Effector CD4-positive, alpha-beta T cell (primary cell): ENCODE data around the gene PLCXD1.
"Not testable (repeated sequence)": the region's sequence is repeated elsewhere in the genome, so short reads cannot be mapped to it uniquely, and the experiment has no call there.

Experiments
- DNase-seq: peaks from one replicate; pipeline ENCODE4 v3.0.0-alpha.2; 2020
- total RNA-seq: gene quantifications from one replicate; lab custom pipeline; 2026; lab: John Stamatoyannopoulos, UW

Gene PLCXD1, protein sequence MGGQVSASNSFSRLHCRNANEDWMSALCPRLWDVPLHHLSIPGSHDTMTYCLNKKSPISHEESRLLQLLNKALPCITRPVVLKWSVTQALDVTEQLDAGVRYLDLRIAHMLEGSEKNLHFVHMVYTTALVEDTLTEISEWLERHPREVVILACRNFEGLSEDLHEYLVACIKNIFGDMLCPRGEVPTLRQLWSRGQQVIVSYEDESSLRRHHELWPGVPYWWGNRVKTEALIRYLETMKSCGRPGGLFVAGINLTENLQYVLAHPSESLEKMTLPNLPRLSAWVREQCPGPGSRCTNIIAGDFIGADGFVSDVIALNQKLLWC
- 28.1 reads per million, percentile 55 among the genes with 10 or more reads in this experiment for total RNA-seq

DNA sequence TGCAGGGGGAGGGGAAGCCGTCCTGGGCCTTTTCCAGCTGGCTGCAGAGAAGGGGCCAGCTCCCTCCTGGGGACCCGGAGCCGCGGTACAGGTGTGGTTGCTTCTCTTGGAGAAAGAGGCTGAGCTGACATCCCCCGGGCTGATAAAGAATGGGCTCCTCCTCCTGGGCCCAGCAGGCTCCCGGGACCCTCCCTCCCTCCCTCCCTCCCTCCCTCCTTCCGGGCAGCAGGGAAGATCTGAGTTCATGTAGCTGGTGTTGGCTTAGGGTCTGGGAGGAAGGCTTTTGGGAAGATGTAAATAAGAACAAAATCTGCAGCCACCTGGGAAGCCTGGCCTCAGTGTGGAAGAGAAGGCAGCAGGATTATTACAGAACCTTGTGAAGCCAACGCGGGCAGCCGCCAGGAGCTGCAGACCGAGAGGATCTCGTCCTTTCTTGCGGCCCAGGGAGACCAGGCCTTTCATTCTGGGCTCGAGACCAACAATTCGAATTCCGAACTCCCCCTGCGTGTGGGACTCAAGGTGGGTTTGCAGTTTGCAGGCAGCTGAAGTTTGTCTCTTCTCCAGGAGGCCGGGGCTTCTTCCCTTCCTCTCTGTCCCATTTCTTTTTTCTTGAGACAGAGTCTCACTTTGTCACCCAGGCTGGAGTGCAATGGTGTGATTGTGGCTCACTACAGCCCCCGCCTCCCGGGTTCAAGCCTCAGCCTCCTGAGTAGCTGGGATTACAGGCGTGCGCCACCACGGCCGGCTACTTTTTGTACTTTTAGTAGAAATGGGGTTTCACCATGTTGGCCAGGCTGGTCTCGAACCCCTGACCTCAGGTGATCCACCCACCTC is at the start of gene PLCXD1:
PLCXD1 (plus strand) TSS at position 216 of the 834 bp plus-strand sequence. CDS start 2,807 bp downstream, outside the sequence.
- DNase-seq = no peak

- DNase-seq = not testable (repeated sequence)
Measured at GRCh38 chrX:231637-232277, 49.4 kb upstream of the PLCXD1 start.

GRCh38 chrX:232278-232655 is 48.9 kb upstream of the PLCXD1 start:
- DNase-seq = not testable (repeated sequence)

- not testable (repeated sequence) for DNase-seq
Measured at GRCh38 chrX:236201-236600, 45.0 kb upstream of the PLCXD1 start.

GRCh38 chrX:250965-251364 is 30.2 kb upstream of the PLCXD1 start:
- no peak for DNase-seq

- DNase-seq = not testable (repeated sequence)
Measured at GRCh38 chrX:251396-252243, 29.6 kb upstream of the PLCXD1 start.

DNA sequence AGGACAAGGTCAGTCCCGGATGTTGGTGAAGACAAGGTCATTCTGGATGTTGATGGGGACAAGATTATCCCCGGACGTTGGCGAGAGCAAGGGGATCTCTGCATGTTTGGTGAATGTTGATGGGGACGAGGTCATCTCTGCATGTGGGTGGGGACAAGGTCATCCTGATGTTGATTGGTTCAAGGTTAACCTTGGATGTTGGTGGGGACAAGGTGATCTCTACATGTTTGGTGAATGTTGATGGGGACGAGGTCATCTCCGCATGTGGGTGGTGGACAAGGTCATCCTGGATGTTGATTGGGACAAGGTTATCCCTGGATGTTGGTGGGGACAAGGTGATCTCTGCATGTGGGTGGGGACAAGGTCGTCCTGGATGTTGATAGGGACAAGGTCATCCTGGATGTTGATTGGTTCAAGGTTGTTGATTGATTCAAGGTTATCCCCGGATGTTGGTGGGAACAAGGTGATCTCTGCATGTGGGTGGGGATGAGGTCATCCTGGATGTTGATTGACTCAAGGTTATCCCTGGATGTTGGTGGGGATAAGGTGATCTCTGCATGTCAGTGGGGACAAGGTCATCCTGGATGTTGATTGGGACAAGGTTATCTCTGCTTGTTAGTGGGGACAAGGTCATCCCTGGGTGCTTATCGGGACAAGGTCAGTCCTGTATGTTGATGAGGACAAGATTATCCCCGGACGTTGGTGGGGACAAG is 28.8 kb upstream of the PLCXD1 start:
- no peak for DNase-seq

DNA sequence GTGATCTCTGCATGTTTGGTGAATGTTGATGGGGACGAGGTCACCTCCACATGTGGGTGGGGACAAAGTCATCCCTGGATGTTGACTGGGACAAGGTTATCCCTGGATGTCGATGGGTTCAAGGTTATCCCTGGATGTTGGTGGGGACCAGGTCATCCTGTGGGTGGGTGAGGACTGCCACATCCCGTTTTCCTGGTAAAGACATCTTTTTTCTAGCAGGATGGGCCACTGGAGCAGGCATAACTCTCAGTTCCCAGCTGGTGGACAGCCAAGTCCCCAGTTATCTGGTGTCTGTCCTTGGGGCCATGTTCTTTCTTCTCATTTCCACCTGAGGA is 28.3 kb upstream of the PLCXD1 start:
- DNase-seq = no peak

GRCh38 chrX:253451-254297 is 27.5 kb upstream of the PLCXD1 start:
- no peak for DNase-seq

- DNase-seq = no peak
Measured at GRCh38 chrX:254630-255215, 26.5 kb upstream of the PLCXD1 start.

DNA sequence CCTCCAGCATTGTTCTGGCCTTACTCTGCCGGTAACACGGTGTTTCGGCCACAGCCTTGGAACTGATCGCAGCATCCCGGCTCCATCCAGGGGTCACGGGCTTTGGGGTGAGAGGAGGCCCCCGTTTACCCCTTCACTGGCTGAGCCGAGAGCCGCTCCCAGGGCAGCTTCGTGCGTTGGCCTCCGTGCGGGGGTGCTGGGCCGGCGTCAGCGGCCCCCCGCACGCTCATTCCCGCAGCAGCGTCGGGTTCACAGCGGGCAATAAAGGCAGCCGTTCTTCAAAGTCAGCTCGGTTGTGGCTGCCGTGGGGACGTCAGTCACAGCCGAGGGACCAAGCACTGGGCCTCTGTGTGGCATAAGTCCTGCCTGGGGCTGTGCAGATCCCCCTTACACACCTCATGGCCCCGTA is 25.3 kb upstream of the PLCXD1 start:
- no peak for DNase-seq

DNA sequence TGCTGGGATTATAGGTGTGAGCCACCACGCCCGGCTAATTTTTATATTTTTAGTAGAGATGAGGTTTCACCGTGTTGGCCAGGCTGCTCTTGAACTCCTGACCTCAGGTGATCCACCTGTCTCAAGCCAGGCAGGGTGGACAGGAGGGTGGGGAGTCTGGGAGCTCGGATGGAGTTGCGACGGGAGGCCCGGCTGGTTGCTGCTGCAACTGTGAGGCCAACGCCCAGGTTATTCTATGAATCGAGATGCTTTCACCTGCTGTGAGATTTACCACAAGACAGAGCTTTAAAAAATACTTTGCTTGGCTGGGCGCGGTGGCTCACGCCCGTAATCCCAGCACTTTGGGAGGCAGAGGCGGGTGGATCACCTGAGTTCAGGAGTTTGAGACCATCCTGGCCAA is 24.1 kb upstream of the PLCXD1 start:
- DNase-seq = not testable (repeated sequence)

- DNase-seq = no peak
Measured at GRCh38 chrX:257681-258289, 23.4 kb upstream of the PLCXD1 start.

DNA sequence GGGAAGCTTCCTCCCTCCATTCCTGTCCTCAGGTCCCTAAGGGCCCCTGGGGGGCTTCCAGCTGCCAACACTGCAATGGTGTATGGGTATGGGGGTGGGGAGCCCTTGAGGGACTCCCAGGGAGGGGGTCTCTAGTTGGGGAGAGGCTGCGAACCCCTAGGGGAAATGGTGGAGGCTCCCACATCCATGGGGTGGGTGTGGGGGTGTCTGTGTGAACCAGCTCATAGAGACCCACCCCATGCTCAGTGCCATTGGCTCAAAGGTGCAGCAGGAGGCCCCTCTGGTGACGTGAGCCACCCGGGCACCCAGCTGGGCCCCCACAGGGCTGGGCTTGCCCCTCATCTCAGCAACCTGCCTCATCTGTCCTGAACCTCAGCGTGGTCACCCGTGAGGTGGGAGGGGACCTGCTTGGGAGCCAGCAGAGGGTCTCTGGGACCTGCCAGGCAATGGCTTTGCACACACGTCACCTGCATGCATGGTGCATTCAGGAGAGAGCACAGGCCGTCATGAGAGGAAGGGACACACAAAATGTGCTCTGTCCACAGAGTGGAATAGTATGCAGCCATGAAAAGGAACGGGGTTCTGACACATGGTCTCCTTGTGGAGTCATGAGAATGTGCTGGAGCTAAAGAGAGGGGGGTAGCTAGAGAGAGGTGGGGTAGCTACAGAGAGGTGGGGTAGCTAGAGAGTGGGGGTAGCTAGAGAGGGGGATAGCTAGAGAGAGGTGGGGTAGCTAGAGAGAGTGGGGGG is 22.7 kb upstream of the PLCXD1 start:
- DNase-seq = no peak

DNA sequence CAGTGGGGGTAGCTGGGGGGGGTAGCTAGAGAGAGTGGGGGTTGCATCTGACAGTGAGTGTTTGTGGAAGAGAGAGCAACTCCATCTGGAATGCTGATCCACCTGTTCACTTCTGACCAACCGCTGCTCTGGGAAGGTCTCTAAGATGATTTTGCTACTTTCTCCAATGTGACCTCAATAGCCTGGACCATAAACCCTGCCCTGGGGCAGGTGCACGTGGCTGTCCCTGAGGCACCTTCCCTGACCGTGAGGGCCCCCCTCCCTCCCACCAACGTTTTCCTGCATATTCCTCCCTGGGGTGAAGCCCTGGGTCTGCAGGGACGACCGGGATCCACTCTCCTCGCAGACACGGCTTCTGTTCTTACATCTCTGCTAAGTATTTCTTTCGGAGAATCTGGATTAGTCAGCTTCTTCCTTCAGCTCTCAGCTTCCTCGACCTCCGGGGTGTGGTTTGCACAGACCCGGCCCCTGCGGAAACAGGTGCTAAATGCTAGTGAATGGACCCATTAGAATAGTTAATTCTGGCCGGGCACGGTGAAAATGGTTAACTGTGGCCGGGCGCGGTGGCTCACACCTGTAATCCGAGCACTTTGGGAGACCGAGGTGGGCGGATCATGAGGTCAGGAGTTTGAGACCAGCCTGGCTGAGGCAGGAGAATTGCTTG is 21.4 kb upstream of the PLCXD1 start:
- DNase-seq = no peak

DNA sequence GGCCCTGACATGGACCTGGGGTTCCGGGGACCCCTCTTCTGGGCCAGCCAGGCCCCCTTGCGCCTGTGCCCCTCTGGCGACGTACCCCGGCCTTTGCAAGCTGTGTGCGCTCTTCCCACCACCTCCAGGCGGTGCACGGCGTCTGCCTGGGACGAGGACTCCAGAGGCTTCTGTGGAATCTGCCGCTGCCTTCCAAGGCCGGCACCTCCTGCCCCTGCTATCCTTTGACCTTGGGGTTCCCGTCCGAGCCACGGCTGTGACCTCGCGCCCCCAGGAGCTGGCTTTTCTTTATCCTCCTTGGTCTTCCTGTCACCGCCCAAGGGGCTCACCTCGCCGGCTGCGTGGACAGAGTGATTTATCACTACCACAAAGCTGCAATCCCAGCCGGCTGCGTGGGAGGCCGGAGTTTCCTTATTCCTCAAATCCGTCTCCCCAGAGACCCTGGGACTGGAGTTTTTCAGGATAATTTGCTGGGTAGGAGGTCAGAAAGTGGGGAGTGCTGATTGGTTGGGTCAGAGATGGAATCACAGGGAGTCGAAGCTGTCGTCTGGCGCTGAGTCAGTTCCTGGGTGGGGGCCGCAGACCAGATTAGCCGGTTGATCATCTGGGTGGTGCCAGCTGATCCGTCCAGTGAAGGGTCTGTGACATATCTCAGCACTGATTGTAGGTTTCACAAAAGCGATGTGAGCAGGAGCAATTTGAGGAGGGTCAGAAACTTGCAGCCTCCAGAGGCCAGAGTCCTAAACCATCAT is 19.8 kb upstream of the PLCXD1 start:
- no peak for DNase-seq

DNA sequence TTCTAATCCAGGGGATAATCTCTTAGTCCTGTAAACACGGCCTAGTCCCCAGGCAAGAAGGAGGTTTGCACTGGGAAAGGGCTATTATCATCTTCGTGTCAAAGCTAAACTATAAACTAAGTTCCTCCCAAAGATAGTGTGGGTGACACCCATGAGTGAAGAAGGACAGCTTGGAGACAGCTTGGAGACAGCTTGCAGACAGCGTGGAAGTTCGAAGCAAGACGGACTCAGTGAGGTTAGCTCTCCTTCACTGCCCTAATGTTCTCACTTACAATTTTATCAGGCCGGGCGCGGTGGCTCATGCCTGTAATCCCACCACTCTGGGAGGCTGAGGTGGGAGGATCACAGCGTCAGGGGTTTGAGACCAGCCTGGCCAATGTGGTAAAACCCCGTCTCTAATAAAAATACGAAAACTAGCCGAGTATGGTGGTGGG is 19.2 kb upstream of the PLCXD1 start:
- no peak for DNase-seq

DNA sequence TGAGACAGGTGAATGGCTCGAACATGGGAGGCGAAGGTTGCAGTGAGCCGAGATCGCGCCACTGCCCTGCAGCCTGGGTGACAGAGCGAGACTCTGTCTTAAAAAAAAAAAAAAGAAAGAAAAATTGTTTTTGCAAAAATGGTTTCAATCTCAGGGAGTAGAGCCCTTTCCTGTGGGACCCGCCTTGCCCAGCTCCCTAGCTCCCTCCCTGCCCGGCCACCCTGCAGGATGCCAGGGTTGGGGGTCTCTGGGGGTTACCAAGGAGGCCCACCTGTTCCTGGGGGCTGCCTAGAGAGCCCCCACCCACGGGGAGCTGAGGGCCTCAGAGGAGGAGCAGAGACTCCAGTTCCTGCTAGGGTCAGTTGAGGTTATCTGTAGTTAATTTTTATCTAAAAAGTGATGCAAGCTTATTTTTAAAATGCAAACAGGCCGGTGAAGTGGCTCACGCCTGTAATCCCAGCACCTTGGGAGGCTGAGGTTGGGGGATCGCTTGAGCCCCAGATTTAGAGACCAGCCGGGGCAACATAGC is 18.7 kb upstream of the PLCXD1 start:
- no peak for DNase-seq
